GM18502 (cell line): ENCODE measurements around the gene WFS1.

Experiments used
- ATAC-seq: cut with Tn5 transposase; IDR thresholded peaks from one replicate; pipeline ENCODE4 v1.9.1; 2021; ENCODE audit warnings: mild to moderate bottlenecking; ENCODE audit not compliant: unreplicated experiment, poor library complexity

WFS1 gene

GRCh38 chr4:6334203-6334887 lies 64.7 kb downstream of the WFS1 start:
- ATAC-seq, result no peak

GRCh38 chr4:6335040-6335590 lies 65.5 kb downstream of the WFS1 start:
- no peak for ATAC-seq

- ATAC-seq, result no peak
These were observed 66.5 kb downstream of the WFS1 start for GRCh38 chr4:6336166-6336565.

- no peak for ATAC-seq
These were observed 67.8 kb downstream of the WFS1 start for GRCh38 chr4:6337331-6337935.

- no peak for ATAC-seq
These were observed 68.7 kb downstream of the WFS1 start for GRCh38 chr4:6338175-6338950.

- ATAC-seq, result no peak
These were observed 69.5 kb downstream of the WFS1 start for GRCh38 chr4:6338951-6339817.

GRCh38 chr4:6339818-6340445 lies 70.3 kb downstream of the WFS1 start:
- no peak for ATAC-seq

- ATAC-seq, result no peak
These were observed 70.9 kb downstream of the WFS1 start for GRCh38 chr4:6340446-6341015.

GRCh38 chr4:6341696-6342095 lies 72.0 kb downstream of the WFS1 start:
- no peak for ATAC-seq

- ATAC-seq, result no peak
These were observed 73.1 kb downstream of the WFS1 start for GRCh38 chr4:6342530-6343293.

GRCh38 chr4:6343939-6344408 lies 74.3 kb downstream of the WFS1 start:
- ATAC-seq, result no peak

- ATAC-seq, result no peak
These were observed 75.6 kb downstream of the WFS1 start for GRCh38 chr4:6345096-6345830.

GRCh38 chr4:6345866-6346265 lies 76.2 kb downstream of the WFS1 start:
- ATAC-seq, result no peak

- ATAC-seq, result no peak
These were observed 76.9 kb downstream of the WFS1 start for GRCh38 chr4:6346373-6347110.

GRCh38 chr4:6347511-6348045 lies 77.9 kb downstream of the WFS1 start:
- ATAC-seq, result no peak

- no peak for ATAC-seq
These were observed 78.8 kb downstream of the WFS1 start for GRCh38 chr4:6348408-6348807.
